Measurements from ENCODE around the gene RNF157.
"Not testable (repeated sequence)": the region's sequence is repeated elsewhere in the genome, so short reads cannot be mapped to it uniquely, and the experiment has no call there.

The RNF157 gene

GRCh38 chr17:76270127-76270592 is 29.9 kb upstream of the RNF157 start:
- H3K27me3 ChIP-seq (ENCODE audit: insufficient read depth, poor library complexity, severe bottlenecking): no peaks in the 10 kb centered on the region
- no peak for TF ChIP-seq CTCF (IDR thresholded peaks at IDR 0.05; ENCODE audit: insufficient read depth, low read length)
- H3K4me3 ChIP-seq (replicated peaks; ENCODE audit: insufficient read depth, low read length): no peak overlapping the region
- no peak overlapping the region for H3K27ac ChIP-seq (replicated peaks)
- no peak for DNase-seq (ENCODE audit: low read depth in 1 of 2, low spot score in 1 of 2)

- H3K4me3 ChIP-seq (replicated peaks; ENCODE audit: insufficient read depth, low read length): no peak overlapping the region
- no peaks in the 10 kb centered on the region for H3K27me3 ChIP-seq (ENCODE audit: insufficient read depth, poor library complexity, severe bottlenecking)
- TF ChIP-seq REST (IDR thresholded peaks at IDR 0.05; ENCODE audit: insufficient replicate concordance, low read depth) (no peak), SPI1 (IDR thresholded peaks at IDR 0.05; ENCODE audit: borderline replicate concordance, low read depth) (no peak), CTCF (IDR thresholded peaks at IDR 0.05; ENCODE audit: insufficient read depth, low read length) (no peak), GABPA (IDR thresholded peaks at IDR 0.05; ENCODE audit: low read depth) (no peak), POLR2AphosphoS5 (IDR thresholded peaks at IDR 0.05; ENCODE audit: low read depth) (no peak)
- peak overlapping the region; percentile 75 for H3K27ac ChIP-seq (replicated peaks)
- no peak for DNase-seq (ENCODE audit: low read depth in 1 of 2, low spot score in 1 of 2)
Measured at GRCh38 chr17:76268991-76269981, 29.0 kb upstream of the RNF157 start.

- H3K4me3 ChIP-seq (replicated peaks; ENCODE audit: insufficient read depth, low read length): no peak overlapping the region; the same call in 1 of the 2 replicates
- peak; percentile 87 to 96 for DNase-seq (ENCODE audit: low read depth in 1 of 2, low spot score in 1 of 2)
Measured at GRCh38 chr17:76268015-76268749, 27.9 kb upstream of the RNF157 start.

GRCh38 chr17:76267581-76268001 is 27.3 kb upstream of the RNF157 start:
- H3K27me3 ChIP-seq (ENCODE audit: insufficient read depth, poor library complexity, severe bottlenecking); DNase-seq (ENCODE audit: low read depth in 1 of 2, low spot score in 1 of 2); H3K4me3 ChIP-seq (replicated peaks; ENCODE audit: insufficient read depth, low read length): not testable (repeated sequence)
- peak overlapping the region; percentile 75 for H3K27ac ChIP-seq (replicated peaks)

More at GRCh38 chr17:76268015-76268749, 27.9 kb upstream of the RNF157 start:
- Histone ChIP-seq H3K27ac (replicated peaks) (peak overlapping the region; percentile 75), H3K27me3 (ENCODE audit: insufficient read depth, poor library complexity, severe bottlenecking) (no peaks in the 10 kb centered on the region)
- no peak for TF ChIP-seq REST (IDR thresholded peaks at IDR 0.05; ENCODE audit: insufficient replicate concordance, low read depth)
- TF ChIP-seq POLR2AphosphoS5 (IDR thresholded peaks at IDR 0.05; ENCODE audit: low read depth): peak; percentile 89
- TF ChIP-seq SPI1 (IDR thresholded peaks at IDR 0.05; ENCODE audit: borderline replicate concordance, low read depth): peak; percentile 81; the same call in 1 of the 2 replicates
- TF ChIP-seq GABPA (IDR thresholded peaks at IDR 0.05; ENCODE audit: low read depth): no peak

Measured in HL-60 (cell line).